Motor neuron (in vitro differentiated cells): ENCODE measurements around the gene FFAR2. TPM values are rescaled to one million over a fixed set of nuclear protein-coding genes. Genes with fewer than 3 reads are reported as not detected.

Source experiments
- ATAC-seq, 8 experiments: fragments of 200-7000 bp; cut with Tn5 transposase; replicated peaks in 6 of 8; 2 replicates each; pipeline ENCODE4 v1.8.0; 2021; ENCODE audit warnings: mild to moderate bottlenecking in 8 of 8, moderate library complexity in 8 of 8
- H3K27ac ChIP-seq, 2 donors: fragments of 250-450 bp; sonication (Bioruptor Pico); 2 replicates each; pipeline ENCODE4 v1.9.0; 2021; ENCODE audit warnings: antibody characterized with exemption in 2 of 2, mild to moderate bottlenecking in 2 of 2, moderate library complexity in 1 of 2
- H3K4me1 ChIP-seq, 2 donors: fragments of 250-450 bp; sonication (Bioruptor Pico); replicated peaks in 1 of 2; 2 replicates each; pipeline ENCODE4 v1.6.1; 2021; ENCODE audit warnings: antibody characterized with exemption in 2 of 2, mild to moderate bottlenecking in 2 of 2, moderate library complexity in 1 of 2
- H3K4me3 ChIP-seq, 5 donors: fragments of 250-450 bp; sonication (Bioruptor Pico); 2 replicates each; pipeline ENCODE4 v1.9.0; 2021; ENCODE audit warnings: antibody characterized with exemption in 5 of 5, mild to moderate bottlenecking in 5 of 5, moderate library complexity in 4 of 5
- WGBS, 10 experiments: fragments of 450-650 bp; shearing (Covaris generic); methylation state at CpG; one replicate each; pipeline ENCODE4 v1.0.0; 2022; 5-methylcytosine and 5-hydroxymethylcytosine counted together
- in situ Hi-C, 9 experiments: fragments of 400-800 bp; cut with MboI; loops; one replicate each; pipeline ENCODE4 v1.15.0; 2021; ENCODE audit warnings: low sequenced_read_pairs in 9 of 9, low pct_unique_long_range_greater_than_20kb in 2 of 9; ENCODE audit not compliant: unreplicated experiment in 9 of 9
- total RNA-seq, 8 experiments: library from RNA; unstranded; fragments of 300-600 nt; gene quantifications; 2 replicates each; pipeline versions ENCODE4 v1.2.3 to v1.2.4, GENCODE V29; 2022

The FFAR2 gene
- total RNA-seq, 8 experiments from 2014 or later, result 0.13 to 0.52 (median 0.14) TPM; not detected in 4

GRCh38 chr19:35500611-35501010, 52.6 kb downstream of the FFAR2 start:
- in situ Hi-C loops, result no loop called here
- 80 to 100% (median 83%) methylated on average over 1 to 4 of the region's 10 CpGs; no CpG with 5 or more reads in 5 of the 10 experiments for WGBS, 10 experiments
- no peak for ATAC-seq
- Histone ChIP-seq H3K4me1 (no peaks in the 10 kb centered on the region), H3K4me3 (no peak overlapping the region), H3K27ac (no peak overlapping the region)

Other genes starting within 250 kb of the FFAR2 start
- gene FAM187B, start 219.5 kb upstream of the FFAR2 start, total RNA-seq, result not detected
- gene LSR, start 199.3 kb upstream of the FFAR2 start, total RNA-seq, result 1 to 10 TPM; 1.1 to 8.6 (median 2.6) TPM
- 10 to 100 TPM; 37.2 to 74.3 (median 64.5) TPM for gene USF2, start 179.3 kb upstream of the FFAR2 start, total RNA-seq
- under 1 TPM in 6 of 8 experiments, not detected in 2; 0.15 to 0.62 (median 0.24) TPM for gene HAMP, start 165.7 kb upstream of the FFAR2 start, total RNA-seq
- gene MAG, start 156.1 kb upstream of the FFAR2 start, total RNA-seq, result under 1 TPM in 3 of 8 experiments, not detected in 5; 0.42 to 0.73 (median 0.62) TPM
- gene CD22, start 119.1 kb upstream of the FFAR2 start, total RNA-seq, result 1 to 10 TPM in 3 of 8 experiments, under 1 TPM in 3, not detected in 2; 0.27 to 1.8 (median 0.93) TPM
- under 1 TPM in 4 of 8 experiments, not detected in 4; 0.08 to 0.43 (median 0.10) TPM for gene FFAR1, start 100.4 kb upstream of the FFAR2 start, total RNA-seq
- gene FFAR3, start 89.8 kb upstream of the FFAR2 start, total RNA-seq, result under 1 TPM in 2 of 8 experiments, not detected in 6; 0.31 to 0.52 TPM
- under 1 TPM in 3 of 8 experiments, not detected in 5; 0.08 to 0.33 (median 0.15) TPM for gene GPR42, start 77.2 kb upstream of the FFAR2 start, total RNA-seq
- not detected for gene KRTDAP, start 42.2 kb downstream of the FFAR2 start, total RNA-seq
- gene DMKN, start 65.4 kb downstream of the FFAR2 start, total RNA-seq, result 10 to 100 TPM in 2 of 8 experiments, 1 to 10 TPM in 3, under 1 TPM in 2, not detected in 1; 0.14 to 49.2 (median 3.1) TPM
- 1 to 10 TPM in 2 of 8 experiments, under 1 TPM in 6; 0.11 to 3.5 (median 0.41) TPM for gene SBSN, start 80.1 kb downstream of the FFAR2 start, total RNA-seq
- not detected for gene GAPDHS, start 85.2 kb downstream of the FFAR2 start, total RNA-seq
- gene TMEM147, start 97.4 kb downstream of the FFAR2 start, total RNA-seq, result 100 to 1,000 TPM in 2 of 8 experiments, 10 to 100 TPM in 6; 70.4 to 130 (median 89.3) TPM
- gene ATP4A, start 115.4 kb downstream of the FFAR2 start, total RNA-seq, result under 1 TPM in 5 of 8 experiments, not detected in 3; 0.05 to 0.25 (median 0.11) TPM
- gene PMIS2, start 137.9 kb downstream of the FFAR2 start, total RNA-seq, result under 1 TPM in 1 of 8 experiments, not detected in 7; 0.66 TPM
- 10 to 100 TPM in 3 of 8 experiments, 1 to 10 TPM in 5; 2.7 to 14.3 (median 9.4) TPM for gene HAUS5, start 164.5 kb downstream of the FFAR2 start, total RNA-seq
- gene RBM42, start 180.8 kb downstream of the FFAR2 start, total RNA-seq, result 10 to 100 TPM; 33.4 to 71.7 (median 51.1) TPM
- 1 to 10 TPM in 5 of 8 experiments, under 1 TPM in 3; 0.50 to 3.2 (median 1.4) TPM for gene ETV2, start 193.5 kb downstream of the FFAR2 start, total RNA-seq
- gene COX6B1, start 200.1 kb downstream of the FFAR2 start, total RNA-seq, result 100 to 1,000 TPM; 721 to 998 (median 791) TPM
- gene UPK1A, start 218.3 kb downstream of the FFAR2 start, total RNA-seq, result under 1 TPM in 1 of 8 experiments, not detected in 7; 0.38 TPM